ENCODE data around the gene ANO1. TPM values are rescaled to one million over a fixed set of nuclear protein-coding genes. Genes with fewer than 3 reads are reported as not detected.

ANO1 gene
- polyA plus RNA-seq, 2 of the 4 experiments (the other 2 are of a cell fraction) = 0.27 to 0.44 TPM

DNA sequence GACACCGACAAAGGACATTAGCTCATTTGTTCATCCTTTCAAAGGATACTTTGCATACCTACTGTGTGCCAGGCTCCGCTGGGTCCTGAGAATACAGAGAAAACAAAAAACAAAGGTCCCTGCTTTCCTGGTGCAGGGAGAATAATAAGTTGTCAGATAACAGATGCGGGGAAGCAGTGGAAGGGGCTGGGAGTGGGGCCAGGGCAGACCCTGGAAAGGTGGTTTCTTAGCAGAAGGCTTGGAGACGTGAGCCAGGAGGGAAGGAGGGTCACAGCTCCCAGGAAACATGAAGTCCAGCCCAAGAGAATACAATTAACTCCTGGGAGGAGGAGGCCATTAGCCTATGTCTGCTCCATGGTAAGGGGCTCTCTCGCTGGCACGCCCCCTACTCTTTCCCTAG is 9.8 kb upstream of the ANO1 start:
- WGBS (ENCODE audit: missing lambda C conversion rate) = 48% methylated on average over 6 of the region's 6 CpGs
- CTCF ChIA-PET = interaction anchor here (0.7 to 1.9 kb wide), 4 partner anchors 12 to 149 kb away, joined by 3 to 7 read pairs (median 4); no protein-coding TSS in a partner anchor
- H3K4me2 ChIP-seq = no peak overlapping the region
- DNase-seq (ENCODE audit: low read depth in 1 of 2, low spot score in 1 of 2) = no peak
- no peak overlapping the region for H3K27ac ChIP-seq
- TF ChIP-seq, protein P1, sequence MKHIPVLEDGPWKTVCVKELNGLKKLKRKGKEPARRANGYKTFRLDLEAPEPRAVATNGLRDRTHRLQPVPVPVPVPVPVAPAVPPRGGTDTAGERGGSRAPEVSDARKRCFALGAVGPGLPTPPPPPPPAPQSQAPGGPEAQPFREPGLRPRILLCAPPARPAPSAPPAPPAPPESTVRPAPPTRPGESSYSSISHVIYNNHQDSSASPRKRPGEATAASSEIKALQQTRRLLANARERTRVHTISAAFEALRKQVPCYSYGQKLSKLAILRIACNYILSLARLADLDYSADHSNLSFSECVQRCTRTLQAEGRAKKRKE (CRISPR knock-in tag; IDR thresholded peaks at IDR 0.05; ENCODE audit: low read depth) = no peak
- no peaks in the 10 kb centered on the region for H3K9me3 ChIP-seq
- POLR2A ChIA-PET = no interaction called here
- ATAC-seq = no peak
- H3K4me1 ChIP-seq = no peaks in the 10 kb centered on the region
- no peak overlapping the region for H3K4me3 ChIP-seq
- FAIRE-seq = no peak

DNA sequence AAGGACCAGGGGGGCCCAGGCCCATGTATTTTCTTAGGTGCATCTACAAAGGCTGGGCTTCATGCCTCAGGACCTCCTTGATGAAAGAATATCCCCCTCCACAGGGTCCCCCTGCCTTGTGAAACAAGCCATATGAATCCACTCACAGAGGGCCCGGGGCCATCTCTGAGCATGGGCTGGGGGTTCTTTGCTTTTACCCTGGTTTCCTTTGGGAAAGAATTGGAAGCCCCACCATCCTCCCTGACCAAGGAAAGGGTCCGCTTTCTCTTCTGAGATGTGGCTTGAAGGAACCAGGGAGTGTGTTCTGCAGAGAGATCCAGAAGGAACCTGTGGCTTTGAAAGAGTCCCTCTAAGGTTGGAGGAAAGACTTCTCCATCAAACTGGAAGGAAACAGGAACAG is 9.2 kb upstream of the ANO1 start:
- FAIRE-seq (no peak), DNase-seq (ENCODE audit: low read depth in 1 of 2, low spot score in 1 of 2) (no peak), ATAC-seq (no peak)
- Histone ChIP-seq H3K4me2 (no peak overlapping the region), H3K4me3 (no peak overlapping the region), H3K9me3 (no peaks in the 10 kb centered on the region), H3K27ac (no peak overlapping the region), H3K4me1 (no peaks in the 10 kb centered on the region)
- TF ChIP-seq EP300 (IDR thresholded peaks at IDR 0.05) (no peak), POLR2A (IDR thresholded peaks at IDR 0.05; ENCODE audit: low read length) (no peak), JUNB (IDR thresholded peaks at IDR 0.05) (no peak), RFX5 (IDR thresholded peaks at IDR 0.05) (no peak), CBX2 (IDR thresholded peaks at IDR 0.05; ENCODE audit: borderline replicate concordance, low read depth) (no peak), ZSCAN20 (CRISPR knock-in tag; IDR thresholded peaks at IDR 0.05) (no peak), KDM1A (IDR thresholded peaks at IDR 0.05; ENCODE audit: low read depth) (no peak), BHLHE40 (IDR thresholded peaks at IDR 0.05; ENCODE audit: low read depth, low read length) (no peak), EHMT2 (IDR thresholded peaks at IDR 0.05; ENCODE audit: low read depth) (no peak), ZC3H11A (IDR thresholded peaks at IDR 0.05) (no peak), EHF (CRISPR knock-in tag; IDR thresholded peaks at IDR 0.05) (no peak)
- TF ChIP-seq, protein P2, sequence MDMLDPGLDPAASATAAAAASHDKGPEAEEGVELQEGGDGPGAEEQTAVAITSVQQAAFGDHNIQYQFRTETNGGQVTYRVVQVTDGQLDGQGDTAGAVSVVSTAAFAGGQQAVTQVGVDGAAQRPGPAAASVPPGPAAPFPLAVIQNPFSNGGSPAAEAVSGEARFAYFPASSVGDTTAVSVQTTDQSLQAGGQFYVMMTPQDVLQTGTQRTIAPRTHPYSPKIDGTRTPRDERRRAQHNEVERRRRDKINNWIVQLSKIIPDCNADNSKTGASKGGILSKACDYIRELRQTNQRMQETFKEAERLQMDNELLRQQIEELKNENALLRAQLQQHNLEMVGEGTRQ (IDR thresholded peaks at IDR 0.05) = no peak
- TF ChIP-seq, protein P3, sequence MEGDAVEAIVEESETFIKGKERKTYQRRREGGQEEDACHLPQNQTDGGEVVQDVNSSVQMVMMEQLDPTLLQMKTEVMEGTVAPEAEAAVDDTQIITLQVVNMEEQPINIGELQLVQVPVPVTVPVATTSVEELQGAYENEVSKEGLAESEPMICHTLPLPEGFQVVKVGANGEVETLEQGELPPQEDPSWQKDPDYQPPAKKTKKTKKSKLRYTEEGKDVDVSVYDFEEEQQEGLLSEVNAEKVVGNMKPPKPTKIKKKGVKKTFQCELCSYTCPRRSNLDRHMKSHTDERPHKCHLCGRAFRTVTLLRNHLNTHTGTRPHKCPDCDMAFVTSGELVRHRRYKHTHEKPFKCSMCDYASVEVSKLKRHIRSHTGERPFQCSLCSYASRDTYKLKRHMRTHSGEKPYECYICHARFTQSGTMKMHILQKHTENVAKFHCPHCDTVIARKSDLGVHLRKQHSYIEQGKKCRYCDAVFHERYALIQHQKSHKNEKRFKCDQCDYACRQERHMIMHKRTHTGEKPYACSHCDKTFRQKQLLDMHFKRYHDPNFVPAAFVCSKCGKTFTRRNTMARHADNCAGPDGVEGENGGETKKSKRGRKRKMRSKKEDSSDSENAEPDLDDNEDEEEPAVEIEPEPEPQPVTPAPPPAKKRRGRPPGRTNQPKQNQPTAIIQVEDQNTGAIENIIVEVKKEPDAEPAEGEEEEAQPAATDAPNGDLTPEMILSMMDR (IDR thresholded peaks at IDR 0.05) = no peak
- 53% methylated on average over 2 of the region's 2 CpGs for WGBS (ENCODE audit: missing lambda C conversion rate)
- POLR2A ChIA-PET = no interaction called here
- CTCF ChIA-PET = interaction anchor here (1.4 to 1.9 kb wide), 4 partner anchors 11 to 150 kb away, joined by 3 to 7 read pairs (median 5); no protein-coding TSS in a partner anchor

DNA sequence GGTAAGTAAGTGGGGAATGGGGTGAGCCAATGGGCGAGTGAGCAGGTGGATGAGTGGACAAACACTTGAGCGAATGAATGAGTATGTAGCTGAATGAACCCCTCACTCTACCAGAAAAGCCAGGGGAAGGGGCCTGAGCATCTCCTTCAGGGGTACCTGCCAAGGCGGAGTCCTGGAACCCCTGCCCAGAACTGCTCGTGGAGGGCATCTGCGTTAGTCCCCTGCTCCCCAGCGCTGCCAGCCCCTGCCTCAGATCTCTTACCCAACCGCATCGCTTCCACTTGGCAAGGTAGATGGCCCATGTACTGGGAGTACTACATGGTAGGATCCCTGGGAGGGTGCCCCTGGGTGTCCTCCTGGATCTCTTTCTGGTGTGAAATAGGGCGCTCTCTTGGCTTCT is 7.4 kb upstream of the ANO1 start:
- TF ChIP-seq FOSB (CRISPR knock-in tag; IDR thresholded peaks at IDR 0.05) (no peak), HOXB5 (CRISPR knock-in tag; IDR thresholded peaks at IDR 0.05) (no peak), SREBF2 (IDR thresholded peaks at IDR 0.05) (no peak), CBX2 (IDR thresholded peaks at IDR 0.05; ENCODE audit: borderline replicate concordance, low read depth) (no peak), NFE2L2 (conservative IDR thresholded peaks at IDR 0.05; ENCODE audit: low read length) (no peak), JUN (IDR thresholded peaks at IDR 0.05) (no peak), MYC (IDR thresholded peaks at IDR 0.05; ENCODE audit: borderline replicate concordance, low read length) (no peak), MAFK (IDR thresholded peaks at IDR 0.05; ENCODE audit: partially characterized antibody) (no peak), SMC3 (IDR thresholded peaks at IDR 0.05) (no peak)
- TF ChIP-seq, protein P3 (IDR thresholded peaks at IDR 0.05) = no peak
- Histone ChIP-seq H3K4me1 (no peaks in the 10 kb centered on the region), H3K4me2 (no peak overlapping the region), H3K27ac (no peak overlapping the region), H3K4me3 (no peak overlapping the region), H3K9me3 (no peaks in the 10 kb centered on the region)
- DNase-seq (ENCODE audit: low read depth in 1 of 2, low spot score in 1 of 2) (no peak), FAIRE-seq (no peak), ATAC-seq (no peak)
- ChIA-PET POLR2A (no interaction called here), CTCF (interaction anchor here (0.7 to 1.7 kb wide), 3 partner anchors 12 to 115 kb away, joined by 3 to 5 read pairs (median 4); no protein-coding TSS in a partner anchor)
- WGBS (ENCODE audit: missing lambda C conversion rate) = 89% methylated on average over 9 of the region's 9 CpGs

Measured in A549 (cell line).